ENCODE results near the gene CSNK1A1L. TPM values are rescaled to one million over a fixed set of nuclear protein-coding genes. Genes with fewer than 3 reads are reported as not detected.

CSNK1A1L gene
- total and polyA plus RNA-seq, 2 donors (not counting 3 experiments of a cell fraction or from before 2014, with no cell fraction given): not detected

- H3K9me1 ChIP-seq (replicated peaks; ENCODE audit: control insufficient read depth, extremely low read depth, insufficient read depth, low read length): no peaks in the 10 kb centered on the region
- peaks cover 0 to 2% of the 10 kb centered on the region in 2 experiments for H3K27me3 ChIP-seq (ENCODE audit: control insufficient read depth in 2 of 2, insufficient read depth in 2 of 2, low read length in 2 of 2)
- ChIA-PET CTCF (no interaction called here), POLR2A (no interaction called here)
- intact Hi-C loops (cut with micrococcal nuclease): no loop called here
- no peak overlapping the region for H3K9ac ChIP-seq (replicated peaks; ENCODE audit: extremely low read depth, insufficient read depth, low read length)
- TF ChIP-seq, protein P1, sequence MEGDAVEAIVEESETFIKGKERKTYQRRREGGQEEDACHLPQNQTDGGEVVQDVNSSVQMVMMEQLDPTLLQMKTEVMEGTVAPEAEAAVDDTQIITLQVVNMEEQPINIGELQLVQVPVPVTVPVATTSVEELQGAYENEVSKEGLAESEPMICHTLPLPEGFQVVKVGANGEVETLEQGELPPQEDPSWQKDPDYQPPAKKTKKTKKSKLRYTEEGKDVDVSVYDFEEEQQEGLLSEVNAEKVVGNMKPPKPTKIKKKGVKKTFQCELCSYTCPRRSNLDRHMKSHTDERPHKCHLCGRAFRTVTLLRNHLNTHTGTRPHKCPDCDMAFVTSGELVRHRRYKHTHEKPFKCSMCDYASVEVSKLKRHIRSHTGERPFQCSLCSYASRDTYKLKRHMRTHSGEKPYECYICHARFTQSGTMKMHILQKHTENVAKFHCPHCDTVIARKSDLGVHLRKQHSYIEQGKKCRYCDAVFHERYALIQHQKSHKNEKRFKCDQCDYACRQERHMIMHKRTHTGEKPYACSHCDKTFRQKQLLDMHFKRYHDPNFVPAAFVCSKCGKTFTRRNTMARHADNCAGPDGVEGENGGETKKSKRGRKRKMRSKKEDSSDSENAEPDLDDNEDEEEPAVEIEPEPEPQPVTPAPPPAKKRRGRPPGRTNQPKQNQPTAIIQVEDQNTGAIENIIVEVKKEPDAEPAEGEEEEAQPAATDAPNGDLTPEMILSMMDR (IDR thresholded peaks at IDR 0.05; ENCODE audit: extremely low read depth in 1 of 2, insufficient read depth in 1 of 2, low read depth in 1 of 2, low read length in 2 of 2): no peak
- no peak for TF ChIP-seq EZH2 (IDR thresholded peaks at IDR 0.05; ENCODE audit: borderline replicate concordance, low read depth, low read length, severe bottlenecking)
- TF ChIP-seq GATA2 (IDR thresholded peaks at IDR 0.05; ENCODE audit: insufficient read depth, insufficient read length, low read depth, low read length): no peak
- no peak for TF ChIP-seq MAX (IDR thresholded peaks at IDR 0.05; ENCODE audit: insufficient read depth, insufficient read length)
- no peak for TF ChIP-seq FOS (IDR thresholded peaks at IDR 0.05; ENCODE audit: borderline replicate concordance, insufficient read depth, low read length)
- no peak for TF ChIP-seq POLR2A (IDR thresholded peaks at IDR 0.05; ENCODE audit: low read depth, low read length)
- no peak overlapping the region for H3K4me2 ChIP-seq (ENCODE audit: insufficient read depth, low read length)
- DNase-seq (ENCODE audit: low read depth, low spot score) (no peak), FAIRE-seq (no peak)
- no peaks in the 10 kb centered on the region for H3K36me3 ChIP-seq (ENCODE audit: control insufficient read depth in 2 of 2, extremely low read depth in 1 of 2, insufficient read depth in 2 of 2, low read length in 2 of 2)
- H4K20me1 ChIP-seq (replicated peaks; ENCODE audit: control insufficient read depth, extremely low read depth, insufficient read depth, low read length): no peaks in the 10 kb centered on the region
- H2AFZ ChIP-seq (ENCODE audit: low read depth, low read length): no peak overlapping the region
- dilution Hi-C loops (cut with MboI; ENCODE audit: extremely low pct_ligation_motif_present, low sequenced_read_pairs): no loop called here
- H3K27ac ChIP-seq (ENCODE audit: insufficient read depth, low read depth, low read length): no peak overlapping the region
- no peak overlapping the region for H3K4me3 ChIP-seq (replicated peaks in 1 of 3; ENCODE audit: insufficient read depth in 1 of 3, low read depth in 1 of 3, low read length in 3 of 3)
- no peaks in the 10 kb centered on the region for H3K4me1 ChIP-seq (ENCODE audit: control insufficient read depth, extremely low read depth, insufficient read depth, low read length)
- no peaks in the 10 kb centered on the region for H3K9me3 ChIP-seq (replicated peaks; ENCODE audit: control insufficient read depth, insufficient read depth, low read length)
- no TSS peak for BruUV-seq (replicated peaks)
- H3K79me2 ChIP-seq (ENCODE audit: control insufficient read depth, insufficient read depth, low read length): no peaks in the 10 kb centered on the region
These were observed 8.4 kb downstream of the CSNK1A1L start for GRCh38 chr13:37097076-37097475.

- H2AFZ ChIP-seq (ENCODE audit: low read depth, low read length): no peak overlapping the region
- intact Hi-C loops (cut with micrococcal nuclease): no loop called here
- no peaks in the 10 kb centered on the region for H4K20me1 ChIP-seq (replicated peaks; ENCODE audit: control insufficient read depth, extremely low read depth, insufficient read depth, low read length)
- no peaks in the 10 kb centered on the region for H3K36me3 ChIP-seq (ENCODE audit: control insufficient read depth in 2 of 2, extremely low read depth in 1 of 2, insufficient read depth in 2 of 2, low read length in 2 of 2)
- H3K9me3 ChIP-seq (replicated peaks; ENCODE audit: control insufficient read depth, insufficient read depth, low read length): no peaks in the 10 kb centered on the region
- no peak overlapping the region for H3K9ac ChIP-seq (replicated peaks; ENCODE audit: extremely low read depth, insufficient read depth, low read length)
- dilution Hi-C loops (cut with MboI; ENCODE audit: extremely low pct_ligation_motif_present, low sequenced_read_pairs): no loop called here
- no peaks in the 10 kb centered on the region for H3K79me2 ChIP-seq (ENCODE audit: control insufficient read depth, insufficient read depth, low read length)
- no peaks in the 10 kb centered on the region for H3K9me1 ChIP-seq (replicated peaks; ENCODE audit: control insufficient read depth, extremely low read depth, insufficient read depth, low read length)
- DNase-seq (ENCODE audit: low read depth, low spot score): no peak
- CTCF ChIA-PET: interaction anchor here (1.2 kb wide), 1 partner anchor 13 kb away, joined by 4 read pairs; no protein-coding TSS in a partner anchor
- peaks cover 2% of the 10 kb centered on the region in 2 experiments for H3K27me3 ChIP-seq (ENCODE audit: control insufficient read depth in 2 of 2, insufficient read depth in 2 of 2, low read length in 2 of 2)
- no peak for FAIRE-seq
- H3K4me3 ChIP-seq (replicated peaks in 1 of 3; ENCODE audit: insufficient read depth in 1 of 3, low read depth in 1 of 3, low read length in 3 of 3): no peak overlapping the region
- no peak overlapping the region for H3K27ac ChIP-seq (ENCODE audit: insufficient read depth, low read depth, low read length)
- POLR2A ChIA-PET: no interaction called here
- H3K4me2 ChIP-seq (ENCODE audit: insufficient read depth, low read length): no peak overlapping the region
- no peaks in the 10 kb centered on the region for H3K4me1 ChIP-seq (ENCODE audit: control insufficient read depth, extremely low read depth, insufficient read depth, low read length)
- BruUV-seq (replicated peaks): no TSS peak
- TF ChIP-seq, protein P1 (IDR thresholded peaks at IDR 0.05; ENCODE audit: extremely low read depth in 1 of 2, insufficient read depth in 1 of 2, low read depth in 1 of 2, low read length in 2 of 2): no peak
- TF ChIP-seq MAX (IDR thresholded peaks at IDR 0.05; ENCODE audit: insufficient read depth, insufficient read length): no peak
These were observed 10.6 kb downstream of the CSNK1A1L start for GRCh38 chr13:37094840-37095239.

All from endothelial cell of umbilical vein (primary cell).